H54 (cell line): ENCODE measurements around the gene BRPF1.
"Not testable (repeated sequence)": the region's sequence is repeated elsewhere in the genome, so short reads cannot be mapped to it uniquely, and the experiment has no call there.

Experiments
- DNase-seq: peaks from one replicate; pipeline ENCODE4 v3.0.0; 2011; ENCODE audit warnings: low spot score, mixed read lengths; ENCODE audit not compliant: insufficient read length
- FAIRE-seq: peaks from 3 replicates; lab custom pipeline; 2011; peaks lifted over from hg19 to GRCh38; lab: Jason Lieb, UNC
- POLR2A ChIP-seq: IDR thresholded peaks from 2 replicates; pipeline ENCODE4 v1.6.1; 2011; ENCODE audit warnings: low read depth, mild to moderate bottlenecking, low read length

The BRPF1 gene

DNA sequence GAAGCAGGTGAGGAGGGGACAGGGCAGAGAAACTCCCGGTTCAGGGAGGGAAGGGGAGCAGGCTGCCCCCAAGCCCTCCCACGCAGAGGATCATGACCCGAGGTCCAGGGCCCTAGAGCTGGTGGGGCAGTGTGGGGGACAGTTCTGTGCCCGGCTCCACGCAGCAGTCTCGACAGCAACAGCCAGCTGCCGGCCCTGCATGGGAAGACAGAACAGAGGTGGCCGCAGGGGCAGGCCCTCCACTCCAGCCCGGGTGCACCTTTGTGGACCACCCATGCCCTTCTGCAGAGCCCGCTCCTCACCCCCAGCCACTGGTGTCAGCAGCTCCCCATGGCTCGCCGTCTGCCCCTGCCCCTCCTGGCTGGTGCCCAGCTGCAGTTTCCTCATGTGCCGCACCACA lies 25.9 kb downstream of the BRPF1 start:
- DNase-seq (no peak), FAIRE-seq (no peak)
- no peak for TF ChIP-seq POLR2A

- TF ChIP-seq POLR2A, result no peak
- no peak for DNase-seq
- FAIRE-seq, result no peak
Observed at GRCh38 chr3:9760779-9761505, 29.4 kb downstream of the BRPF1 start.

DNA sequence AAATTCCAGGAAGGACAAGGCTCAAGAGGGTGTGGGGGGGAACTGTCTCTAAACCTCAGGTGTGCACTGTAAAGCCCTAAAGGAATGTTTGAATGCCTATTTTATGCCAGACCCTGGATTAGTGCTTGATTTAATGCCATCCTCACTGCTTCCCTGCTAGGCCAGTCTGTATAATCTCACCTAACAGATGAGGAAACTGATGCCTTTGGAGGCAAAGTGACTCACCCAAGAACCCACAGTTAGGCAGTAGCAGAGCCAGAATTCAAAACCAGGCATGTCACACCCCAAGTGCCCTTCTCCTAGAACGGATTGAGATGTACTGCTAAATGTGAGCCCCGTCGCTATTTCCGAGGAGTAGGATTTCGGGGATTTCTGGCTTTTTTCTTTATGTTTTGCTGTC lies 30.4 kb downstream of the BRPF1 start:
- TF ChIP-seq POLR2A, result no peak
- DNase-seq (no peak), FAIRE-seq (no peak)

DNA sequence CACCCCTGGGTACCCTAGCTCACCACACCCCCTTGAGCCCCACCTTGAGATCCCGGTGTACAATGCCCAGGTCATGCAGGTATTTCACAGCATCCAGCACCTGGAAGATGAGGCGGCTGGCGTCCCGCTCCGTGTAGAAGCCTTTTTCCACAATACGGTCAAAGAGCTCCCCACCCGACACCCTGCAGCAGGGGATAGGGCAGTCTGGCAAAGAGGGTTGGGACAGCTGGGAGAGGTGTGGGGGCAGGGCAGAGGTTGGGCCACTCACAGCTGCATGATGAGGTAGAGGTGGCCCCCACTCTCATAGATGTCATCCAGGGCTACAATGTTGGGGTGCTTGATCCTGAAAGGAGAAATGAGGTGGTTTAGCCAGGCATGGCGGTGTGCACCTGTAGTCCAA lies 31.3 kb downstream of the BRPF1 start:
- TF ChIP-seq POLR2A, result no peak
- no peak for FAIRE-seq
- no peak for DNase-seq

GRCh38 chr3:9765865-9766264 lies 34.3 kb downstream of the BRPF1 start:
- FAIRE-seq (no peak), DNase-seq (no peak)
- TF ChIP-seq POLR2A, result no peak

- no peak for TF ChIP-seq POLR2A
- DNase-seq (no peak), FAIRE-seq (no peak)
Observed at GRCh38 chr3:9767418-9767817, 35.9 kb downstream of the BRPF1 start.

- no peak for TF ChIP-seq POLR2A
- DNase-seq, result no peak
- no peak for FAIRE-seq
Observed at GRCh38 chr3:9768141-9768775, 36.7 kb downstream of the BRPF1 start.

- no peak for TF ChIP-seq POLR2A
- FAIRE-seq (no peak), DNase-seq (no peak)
Observed at GRCh38 chr3:9769012-9769411, 37.5 kb downstream of the BRPF1 start.

DNA sequence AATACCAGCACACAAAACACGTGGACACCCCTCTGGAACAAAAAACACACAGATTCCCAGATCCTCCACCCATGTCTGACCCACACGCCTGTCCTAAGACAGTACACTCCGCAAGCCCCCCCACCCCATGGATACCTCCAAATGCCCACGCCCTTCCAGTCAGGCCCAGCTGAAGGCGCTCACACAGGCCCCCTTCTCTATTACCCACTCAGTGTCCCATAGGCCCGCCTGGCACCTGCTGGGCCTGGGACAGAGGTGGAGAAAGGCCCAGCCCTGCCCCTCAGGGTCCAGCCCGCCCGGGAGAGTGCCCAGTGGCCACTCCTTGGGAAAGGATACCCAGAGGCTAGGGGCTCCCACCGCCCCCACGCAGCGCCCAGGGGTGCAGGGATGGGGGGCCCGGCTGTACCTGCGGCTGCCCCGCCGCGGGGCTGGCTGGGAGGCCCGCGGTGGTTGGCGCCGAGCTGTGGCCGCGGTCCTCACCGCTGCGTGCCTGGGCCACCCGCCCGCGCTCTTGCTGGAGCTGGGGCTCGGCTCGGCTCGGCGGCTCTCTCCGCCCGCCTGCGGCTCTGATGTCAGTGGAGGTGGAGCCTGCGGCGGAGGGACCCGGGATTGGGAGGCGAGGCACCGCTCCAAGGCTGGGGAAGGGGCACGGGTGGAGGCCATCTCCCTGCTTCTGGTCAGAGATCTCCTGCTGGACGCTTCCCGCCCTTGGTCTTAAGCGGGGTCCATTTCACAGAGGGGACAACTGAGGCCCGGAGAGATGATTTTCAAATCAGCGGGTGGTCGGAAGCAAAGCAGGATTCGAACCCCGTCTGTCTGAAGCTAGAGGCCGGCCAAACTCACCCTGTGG lies 38.1 kb downstream of the BRPF1 start, which contains the start of gene CAMK1:
Gene CAMK1, minus strand, starts transcription at position 522 of the 850 bp plus-strand sequence. CDS start 2,198 bp downstream, outside the sequence.
- peak; percentile 86 for DNase-seq
- TF ChIP-seq POLR2A, result peak; percentile 83
- FAIRE-seq, result no peak

DNA sequence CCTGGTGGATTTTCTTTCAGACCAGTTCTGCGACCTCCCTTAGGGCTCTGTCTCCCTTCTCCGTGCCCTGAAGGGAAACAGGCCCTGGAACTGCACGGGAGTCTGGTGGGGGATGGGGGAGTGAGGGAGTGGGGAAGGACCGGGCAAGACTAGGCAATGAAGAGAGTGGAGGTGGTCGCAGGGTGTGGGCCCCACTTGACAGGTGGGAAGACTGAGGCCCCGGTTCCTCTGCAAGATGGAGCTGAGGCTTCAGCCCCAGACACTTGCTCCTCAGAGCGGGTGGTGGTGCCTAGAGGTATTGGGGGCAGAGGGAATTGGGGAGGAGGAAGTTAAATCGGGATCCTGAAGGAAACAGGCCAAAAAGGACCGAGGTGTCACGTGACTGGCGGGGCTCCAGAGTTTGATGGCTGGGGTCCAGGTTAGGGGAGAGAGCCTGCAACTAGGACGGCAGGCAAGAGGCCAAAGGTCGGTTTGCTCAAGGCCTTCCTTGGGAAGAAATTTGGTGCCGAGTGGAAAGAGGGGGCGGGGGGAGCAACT lies 38.8 kb downstream of the BRPF1 start:
- no peak for FAIRE-seq
- DNase-seq, result no peak
- TF ChIP-seq POLR2A, result no peak

GRCh38 chr3:9771007-9771406 lies 39.5 kb downstream of the BRPF1 start:
- not testable (repeated sequence) for DNase-seq, FAIRE-seq

GRCh38 chr3:9776896-9777693 lies 45.6 kb downstream of the BRPF1 start:
- no peak for FAIRE-seq
- TF ChIP-seq POLR2A, result no peak
- no peak for DNase-seq

DNA sequence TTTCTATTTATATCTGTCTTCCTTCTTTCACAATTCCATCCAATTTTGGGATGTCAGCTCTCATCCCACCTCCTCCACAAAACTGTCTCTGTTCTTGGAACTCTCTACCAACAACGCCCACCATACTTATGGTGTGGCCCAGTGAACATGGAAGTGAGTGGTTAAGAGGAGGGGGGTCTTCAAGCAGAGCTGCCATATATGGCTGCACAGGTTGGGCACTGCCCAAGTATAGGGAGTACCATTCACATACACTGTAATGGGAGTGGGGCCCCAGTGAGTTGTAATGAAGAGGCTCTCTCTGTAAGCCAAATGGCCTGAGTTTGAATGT lies 46.1 kb downstream of the BRPF1 start:
- FAIRE-seq (no peak), DNase-seq (no peak)
- TF ChIP-seq POLR2A, result no peak
